Ovary (tissue), 9 donors: ENCODE data around the gene CBLC. TPM values are rescaled to one million over a fixed set of nuclear protein-coding genes. Genes with fewer than 3 reads are reported as not detected.
"Not testable (repeated sequence)": the region's sequence is repeated elsewhere in the genome, so short reads cannot be mapped to it uniquely, and the experiment has no call there.

Source experiments
- DNase-seq, 5 donors: peaks; one replicate each; pipeline ENCODE4 v3.0.0-alpha.2; 2019 to 2020
- H3K27ac ChIP-seq, 2 donors: fragments of 200-600 bp; one replicate each; pipeline versions ENCODE4 v1.5.1 to v1.8.0; 2019 to 2022
- H3K27me3 ChIP-seq: fragments of 200-600 bp; one replicate; pipeline ENCODE4 v1.8.0; 2022
- H3K36me3 ChIP-seq: fragments of 200-600 bp; sonication (generic); one replicate; pipeline ENCODE4 v1.5.1; 2019
- H3K4me1 ChIP-seq: one replicate; pipeline ENCODE4 v1.8.1; 2013; ENCODE audit warnings: mild to moderate bottlenecking, moderate library complexity; ENCODE audit not compliant: insufficient read depth
- H3K4me3 ChIP-seq: fragments of 200-600 bp; sonication (generic); one replicate; pipeline ENCODE4 v1.5.1; 2017
- H3K9me3 ChIP-seq, 2 donors: fragments of 200-600 bp in 1 of 2; sonication (generic) in 1 of 2; one replicate each; pipeline versions ENCODE4 v1.5.1 to v1.8.1; 2013 to 2019; ENCODE audit warnings: mild to moderate bottlenecking in 1 of 2, moderate library complexity in 1 of 2
- EP300 ChIP-seq: sonication (generic); formaldehyde crosslinking; IDR thresholded peaks from one replicate; pipeline ENCODE4 v1.6.1; 2017; ENCODE audit warnings: antibody characterized with exemption
- POLR2A ChIP-seq: fragments of 450-650 bp; IDR thresholded peaks from one replicate; pipeline ENCODE4 v1.6.1; 2017; ENCODE audit warnings: antibody characterized with exemption, mild to moderate bottlenecking, moderate library complexity
- WGBS, 3 donors: extraction: QIAGEN DNeasy Blood & Tissue Kit in 1 of 3; methylation state at CpG; one replicate each; pipeline versions ENCODE4 v1.1.5 to v1.1.7; 2013 to 2017; 5-methylcytosine and 5-hydroxymethylcytosine counted together
- intact Hi-C, 4 donors: fragments of 100-400 bp; cut with DNase I; formaldehyde crosslinking; loops; one replicate each; pipeline versions ENCODE4 v1.11.0 to v1.15.1; 2022 to 2023
- polyA plus RNA-seq, 2 donors: library from polyadenylated mRNA; stranded (reverse); fragments of 200-250 nt in 1 of 2; fragments of 350-450 nt in 1 of 2; fragmentation: Illumina TruSeq in 1 of 2; extraction: RNeasy Lipid Tissue Mini Kit (QIAGEN cat#74804) in 1 of 2; gene quantifications; one replicate each; pipeline ENCODE4 v1.2.3, GENCODE V29; 2013 to 2014
- total RNA-seq, 7 donors: library from RNA; depleted of rRNA in 2 of 7; stranded (reverse); fragments of >200 nt in 2 of 7; fragmentation: NEBNext Ultra II Directional in 3 of 7; extraction: Animal tissue kit (Norgen Biotek cat#: 25700) in 3 of 7; gene quantifications; one replicate each; pipeline versions ENCODE4 v1.1.0 to v1.2.4, GENCODE V29; 2016 to 2023
- TF ChIP-seq, protein P1 (sequence below), 3 donors: fragments of 450-650 bp in 2 of 3; fragments of 200-600 bp in 1 of 3; IDR thresholded peaks; one replicate each; pipeline versions ENCODE4 v1.5.1 to v1.8.0; 2016 to 2022; ENCODE audit warnings: antibody characterized with exemption in 3 of 3, mild to moderate bottlenecking in 1 of 3
- donor health status: DM: no; HTN: no; CAD: no; lungs with moderate emphysema.
- donor health status: DM: no; HTN: no; CAD: no.
- donor health status: Bipolar disorder and iron deficiency.
- donor health status: DM: yes; HTN: yes; CAD: no.
- donor health status: DM: no; HTN: no; CAD: no.
- donor health status: DM: yes; HTN: yes; CAD: no.

CBLC gene
- total and polyA plus RNA-seq, 9 donors = 0.08 to 10.3 (median 1.8) TPM; not detected in 3

DNA sequence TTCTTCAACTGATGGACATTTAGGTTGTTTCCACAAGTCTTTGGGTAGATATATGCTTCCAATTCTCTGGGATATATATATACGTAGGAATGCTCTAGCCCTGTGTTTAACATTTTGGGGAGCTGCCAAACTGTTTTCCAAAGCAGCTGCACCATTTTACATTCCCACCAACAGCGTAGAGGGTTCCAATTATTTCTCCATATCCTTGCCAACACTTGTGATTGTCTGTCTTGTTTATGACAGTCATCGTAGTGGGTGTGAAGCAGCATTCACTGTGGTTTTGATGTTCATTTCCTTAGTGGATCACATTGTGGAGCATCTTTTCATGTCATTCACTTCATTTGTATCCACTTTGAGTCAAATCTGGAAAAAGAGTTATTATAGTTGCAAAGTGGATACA lies 4.7 kb upstream of the CBLC start:
- intact Hi-C loops = loop anchor here (5.0 to 10.0 kb wide), 4 partner anchors 51 to 196 kb away; no protein-coding TSS in a partner anchor
- H3K27me3 ChIP-seq = no peaks in the 10 kb centered on the region
- no peaks in the 10 kb centered on the region for H3K36me3 ChIP-seq
- WGBS, 3 donors = 14 to 21% (median 18%) methylated on average over 3 of the region's 3 CpGs
- H3K4me3 ChIP-seq = no peak overlapping the region
- H3K4me1 ChIP-seq = no peaks in the 10 kb centered on the region
- DNase-seq = no peak
- no peaks in the 10 kb centered on the region for H3K9me3 ChIP-seq
- TF ChIP-seq, protein P1, sequence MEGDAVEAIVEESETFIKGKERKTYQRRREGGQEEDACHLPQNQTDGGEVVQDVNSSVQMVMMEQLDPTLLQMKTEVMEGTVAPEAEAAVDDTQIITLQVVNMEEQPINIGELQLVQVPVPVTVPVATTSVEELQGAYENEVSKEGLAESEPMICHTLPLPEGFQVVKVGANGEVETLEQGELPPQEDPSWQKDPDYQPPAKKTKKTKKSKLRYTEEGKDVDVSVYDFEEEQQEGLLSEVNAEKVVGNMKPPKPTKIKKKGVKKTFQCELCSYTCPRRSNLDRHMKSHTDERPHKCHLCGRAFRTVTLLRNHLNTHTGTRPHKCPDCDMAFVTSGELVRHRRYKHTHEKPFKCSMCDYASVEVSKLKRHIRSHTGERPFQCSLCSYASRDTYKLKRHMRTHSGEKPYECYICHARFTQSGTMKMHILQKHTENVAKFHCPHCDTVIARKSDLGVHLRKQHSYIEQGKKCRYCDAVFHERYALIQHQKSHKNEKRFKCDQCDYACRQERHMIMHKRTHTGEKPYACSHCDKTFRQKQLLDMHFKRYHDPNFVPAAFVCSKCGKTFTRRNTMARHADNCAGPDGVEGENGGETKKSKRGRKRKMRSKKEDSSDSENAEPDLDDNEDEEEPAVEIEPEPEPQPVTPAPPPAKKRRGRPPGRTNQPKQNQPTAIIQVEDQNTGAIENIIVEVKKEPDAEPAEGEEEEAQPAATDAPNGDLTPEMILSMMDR (IDR thresholded peaks at IDR 0.05) = no peak
- TF ChIP-seq POLR2A = no peak
- no peak for TF ChIP-seq EP300
- H3K27ac ChIP-seq = no peak overlapping the region

DNA sequence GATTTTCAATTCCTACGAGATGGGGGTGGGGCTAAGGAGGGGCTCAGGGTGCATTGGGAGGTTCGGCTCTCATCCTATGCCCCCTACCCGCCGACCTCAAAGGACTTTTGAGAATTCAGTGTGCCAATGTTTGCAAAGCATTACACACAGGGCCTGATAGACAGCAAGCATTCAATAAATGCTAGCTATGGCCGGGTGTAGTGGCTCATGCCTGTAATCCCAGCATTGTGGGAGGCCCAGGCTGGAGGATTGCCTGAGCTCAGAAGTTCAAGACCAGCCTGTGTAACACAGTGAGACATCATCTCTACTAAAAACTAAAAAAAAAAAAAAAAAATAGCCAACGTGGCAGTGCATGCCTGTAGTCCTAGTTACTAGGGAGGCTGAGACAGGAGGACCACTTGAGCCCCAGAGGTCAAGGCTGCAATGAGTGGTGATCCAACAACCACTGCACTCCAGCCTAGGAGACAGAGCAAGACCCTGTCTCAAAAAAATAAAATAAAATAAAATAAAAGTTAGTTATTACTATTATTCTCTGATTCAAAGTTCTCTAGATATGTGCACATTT lies 1.9 kb upstream of the CBLC start:
- no peak for TF ChIP-seq EP300
- no peak for TF ChIP-seq POLR2A
- TF ChIP-seq, protein P1 (IDR thresholded peaks at IDR 0.05) = no peak
- no peaks in the 10 kb centered on the region for H3K27me3 ChIP-seq
- no peak overlapping the region for H3K4me3 ChIP-seq
- WGBS, 3 donors = 73 to 84% (median 74%) methylated on average over 6 of the region's 6 CpGs
- no peaks in the 10 kb centered on the region for H3K9me3 ChIP-seq
- no peaks in the 10 kb centered on the region for H3K4me1 ChIP-seq
- DNase-seq = no peak
- H3K27ac ChIP-seq = no peak overlapping the region
- intact Hi-C loops = loop anchor here in 1 of 4 donors (10.0 kb wide), 1 partner anchor 91 kb away; no protein-coding TSS in a partner anchor
- H3K36me3 ChIP-seq = no peaks in the 10 kb centered on the region

DNA sequence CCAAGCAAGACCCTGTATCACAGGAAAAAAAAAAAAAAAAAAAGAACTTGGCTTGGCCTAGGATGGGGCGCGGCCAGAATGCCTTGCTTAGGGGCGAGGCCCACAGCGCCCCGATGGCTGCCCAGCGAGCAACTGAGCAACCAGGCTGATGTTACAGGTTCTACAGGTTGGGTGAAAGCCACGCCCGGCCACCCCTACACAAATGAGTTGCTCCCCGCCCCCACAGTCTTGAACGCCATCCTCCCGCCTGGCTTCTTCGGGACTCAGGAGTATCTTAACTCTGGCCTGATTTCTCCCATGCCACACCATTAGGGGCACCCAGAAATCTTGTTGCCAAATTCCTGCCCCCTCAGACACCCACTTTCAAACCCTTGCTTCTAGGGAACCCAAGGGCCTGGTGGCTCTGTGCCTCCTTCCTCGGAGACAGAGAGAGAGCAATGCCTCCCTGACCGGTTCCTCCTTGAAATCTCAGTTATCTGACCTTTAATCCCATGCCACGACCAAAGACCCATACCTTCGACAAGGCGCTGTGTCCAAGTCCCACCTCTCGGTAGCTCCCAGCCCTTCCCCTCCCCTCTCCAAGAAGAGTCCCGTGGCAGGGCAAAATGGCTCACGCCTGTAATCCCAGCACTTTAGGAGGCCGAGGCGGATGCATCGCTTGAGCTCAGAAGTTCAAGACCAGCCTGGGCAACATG lies 1.1 kb upstream of the CBLC start:
- WGBS, 3 donors = 85 to 91% (median 88%) methylated on average over 23 of the region's 23 CpGs
- intact Hi-C loops = loop anchor here in 1 of 4 donors (10.0 kb wide), 1 partner anchor 92 kb away; no protein-coding TSS in a partner anchor
- TF ChIP-seq, protein P1 (IDR thresholded peaks at IDR 0.05) = no peak
- TF ChIP-seq EP300 = no peak
- TF ChIP-seq POLR2A = no peak

DNA sequence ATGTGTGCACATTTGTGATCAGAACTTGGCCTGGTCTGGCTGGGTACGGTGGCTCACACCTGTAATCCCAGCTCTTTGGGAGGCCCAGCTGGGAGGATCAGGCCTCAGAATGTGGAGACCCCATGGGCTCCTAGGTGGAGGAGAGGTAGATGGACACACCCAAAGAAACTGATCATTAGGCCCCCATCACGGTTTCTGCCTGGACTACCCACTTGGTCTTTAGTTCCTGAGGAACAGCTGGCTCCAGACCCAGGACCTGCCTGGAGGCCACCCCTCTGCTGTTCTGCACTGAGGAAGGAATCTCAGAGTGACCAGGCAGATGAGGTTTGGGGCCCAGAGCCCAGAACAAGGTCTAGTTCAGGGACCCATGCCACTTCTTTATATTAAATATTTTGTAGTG lies 1.5 kb downstream of the CBLC start:
- no peaks in the 10 kb centered on the region for H3K9me3 ChIP-seq
- H3K4me1 ChIP-seq = no peaks in the 10 kb centered on the region
- no peaks in the 10 kb centered on the region for H3K36me3 ChIP-seq
- no peak for DNase-seq
- 80 to 88% (median 83%) methylated on average over 2 of the region's 2 CpGs for WGBS, 3 donors
- H3K4me3 ChIP-seq = no peak overlapping the region
- TF ChIP-seq POLR2A = no peak
- no peak for TF ChIP-seq EP300
- TF ChIP-seq, protein P1 (IDR thresholded peaks at IDR 0.05) = no peak
- no peak overlapping the region for H3K27ac ChIP-seq
- H3K27me3 ChIP-seq = no peaks in the 10 kb centered on the region
- intact Hi-C loops = loop anchor here in 1 of 4 donors (10.0 kb wide), 1 partner anchor 94 kb away; no protein-coding TSS in a partner anchor

More for the DNA sequence above, 1.1 kb upstream of the CBLC start:
- Histone ChIP-seq H3K9me3 (no peaks in the 10 kb centered on the region), H3K27ac (no peak overlapping the region), H3K4me1 (no peaks in the 10 kb centered on the region), H3K27me3 (no peaks in the 10 kb centered on the region), H3K4me3 (no peak overlapping the region), H3K36me3 (no peaks in the 10 kb centered on the region)
- DNase-seq = no peak

DNA sequence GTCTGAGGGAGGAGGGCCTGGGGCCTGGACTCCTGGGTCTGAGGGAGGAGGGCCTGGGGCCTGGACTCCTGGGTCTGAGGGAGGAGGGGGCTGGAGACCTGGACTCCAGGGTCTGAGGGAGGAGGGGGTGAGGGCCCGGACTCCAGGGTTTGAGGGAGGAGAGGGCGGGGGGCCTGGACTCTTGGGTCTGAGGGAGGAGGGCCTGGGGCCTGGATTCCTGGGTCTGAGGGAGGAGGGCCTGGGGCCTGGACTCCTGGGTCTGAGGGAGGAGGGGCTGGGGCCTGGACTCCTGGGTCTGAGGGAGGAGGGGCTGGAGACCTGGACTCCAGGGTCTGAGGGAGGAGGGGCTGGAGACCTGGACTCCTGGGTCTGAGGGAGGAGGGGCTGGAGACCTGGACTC lies 4.0 kb downstream of the CBLC start:
- H3K27ac ChIP-seq, H3K36me3 ChIP-seq, H3K4me1 ChIP-seq, H3K4me3 ChIP-seq, intact Hi-C loops, H3K9me3 ChIP-seq, DNase-seq, H3K27me3 ChIP-seq: not testable (repeated sequence)
- 90% methylated on average over 2 of the region's 2 CpGs; no CpG with 5 or more reads in 2 of the 3 donors for WGBS, 3 donors
